ENCODE measurements around the gene GPAM.

- TF ChIP-seq, protein P1, sequence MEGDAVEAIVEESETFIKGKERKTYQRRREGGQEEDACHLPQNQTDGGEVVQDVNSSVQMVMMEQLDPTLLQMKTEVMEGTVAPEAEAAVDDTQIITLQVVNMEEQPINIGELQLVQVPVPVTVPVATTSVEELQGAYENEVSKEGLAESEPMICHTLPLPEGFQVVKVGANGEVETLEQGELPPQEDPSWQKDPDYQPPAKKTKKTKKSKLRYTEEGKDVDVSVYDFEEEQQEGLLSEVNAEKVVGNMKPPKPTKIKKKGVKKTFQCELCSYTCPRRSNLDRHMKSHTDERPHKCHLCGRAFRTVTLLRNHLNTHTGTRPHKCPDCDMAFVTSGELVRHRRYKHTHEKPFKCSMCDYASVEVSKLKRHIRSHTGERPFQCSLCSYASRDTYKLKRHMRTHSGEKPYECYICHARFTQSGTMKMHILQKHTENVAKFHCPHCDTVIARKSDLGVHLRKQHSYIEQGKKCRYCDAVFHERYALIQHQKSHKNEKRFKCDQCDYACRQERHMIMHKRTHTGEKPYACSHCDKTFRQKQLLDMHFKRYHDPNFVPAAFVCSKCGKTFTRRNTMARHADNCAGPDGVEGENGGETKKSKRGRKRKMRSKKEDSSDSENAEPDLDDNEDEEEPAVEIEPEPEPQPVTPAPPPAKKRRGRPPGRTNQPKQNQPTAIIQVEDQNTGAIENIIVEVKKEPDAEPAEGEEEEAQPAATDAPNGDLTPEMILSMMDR (IDR thresholded peaks at IDR 0.05) = no peak
- TF ChIP-seq RCOR1 (IDR thresholded peaks at IDR 0.05; ENCODE audit: low read length) (no peak), RAD21 (IDR thresholded peaks at IDR 0.05; ENCODE audit: low read length) (no peak), TAF1 (IDR thresholded peaks at IDR 0.05; ENCODE audit: borderline replicate concordance, low read depth, low read length) (no peak), MAX (IDR thresholded peaks at IDR 0.05; ENCODE audit: low read depth) (no peak), RFX5 (IDR thresholded peaks at IDR 0.05; ENCODE audit: low read length) (no peak)
Measured at GRCh38 chr10:112161757-112162518, 21.6 kb downstream of the GPAM start.

Data from SK-N-SH (cell line).